ENCODE results near the gene B4GALNT4. TPM values are rescaled to one million over a fixed set of nuclear protein-coding genes. Genes with fewer than 3 reads are reported as not detected.
A peak's percentile ranks its signal among the peaks of the same experiment; 100 is the strongest.

Gene B4GALNT4
- total RNA-seq, 1 donor, result 2.2 TPM

DNA sequence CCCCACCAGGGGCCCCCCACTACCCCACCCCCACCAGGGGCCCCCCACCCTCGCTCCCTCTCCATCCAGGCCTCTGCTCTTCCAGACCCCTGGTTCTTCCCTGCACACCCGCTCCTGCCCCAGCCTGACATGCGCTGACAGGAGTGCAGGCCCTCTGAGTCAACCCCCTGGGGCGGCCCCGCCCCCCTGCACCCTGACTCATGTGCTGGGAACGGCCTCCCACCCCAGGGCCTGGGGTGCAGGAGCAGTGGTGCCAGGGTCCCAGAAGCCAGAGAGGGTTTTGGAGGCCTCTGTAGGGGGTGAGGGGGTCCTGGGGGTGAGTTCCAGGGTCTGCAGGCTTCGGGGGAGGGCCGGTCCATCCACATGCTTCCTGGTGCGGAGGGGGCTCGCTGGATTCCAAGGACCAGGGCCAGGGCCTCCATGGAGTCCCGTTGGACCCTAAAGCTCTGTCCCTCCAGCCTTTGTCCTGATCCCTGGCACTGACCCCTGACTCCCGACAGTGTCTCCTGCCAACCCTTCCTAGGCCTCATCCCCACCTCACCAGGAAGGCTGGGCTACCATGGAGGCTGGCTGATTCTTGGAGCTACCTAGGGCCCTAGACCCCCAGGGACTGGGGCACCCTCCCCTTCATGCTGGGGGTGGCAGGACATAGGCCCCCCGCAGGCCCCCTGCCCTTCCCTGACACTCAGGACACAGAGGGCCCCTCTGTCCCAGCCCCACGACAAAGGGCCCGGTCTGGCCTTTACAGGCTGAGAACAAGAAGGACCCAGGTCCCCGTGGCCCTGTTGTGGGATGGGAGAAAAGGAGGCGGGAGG, 24.1 kb downstream of the B4GALNT4 start:
- Histone ChIP-seq H3K79me2 (ENCODE audit: insufficient read depth, low read length) (no peaks in the 10 kb centered on the region), H3K4me1 (ENCODE audit: insufficient read depth, low read length) (peaks cover 21% of the 10 kb centered on the region), H3K27ac (ENCODE audit: low read depth, low read length) (peak overlapping the region; percentile 47), H3K4me3 (ENCODE audit: insufficient read depth, low read length) (no peak overlapping the region), H3K27me3 (ENCODE audit: insufficient read depth, low read length) (no peaks in the 10 kb centered on the region), H2AFZ (ENCODE audit: low read length) (peak overlapping the region; percentile 65), H3K9me3 (ENCODE audit: low read depth, low read length) (no peaks in the 10 kb centered on the region), H3K36me3 (ENCODE audit: insufficient read depth, low read length) (no peaks in the 10 kb centered on the region), H3K4me2 (ENCODE audit: insufficient read depth, low read length) (no peak overlapping the region), H4K20me1 (ENCODE audit: insufficient read depth, low read length) (no peaks in the 10 kb centered on the region)
- TF ChIP-seq, protein P1, sequence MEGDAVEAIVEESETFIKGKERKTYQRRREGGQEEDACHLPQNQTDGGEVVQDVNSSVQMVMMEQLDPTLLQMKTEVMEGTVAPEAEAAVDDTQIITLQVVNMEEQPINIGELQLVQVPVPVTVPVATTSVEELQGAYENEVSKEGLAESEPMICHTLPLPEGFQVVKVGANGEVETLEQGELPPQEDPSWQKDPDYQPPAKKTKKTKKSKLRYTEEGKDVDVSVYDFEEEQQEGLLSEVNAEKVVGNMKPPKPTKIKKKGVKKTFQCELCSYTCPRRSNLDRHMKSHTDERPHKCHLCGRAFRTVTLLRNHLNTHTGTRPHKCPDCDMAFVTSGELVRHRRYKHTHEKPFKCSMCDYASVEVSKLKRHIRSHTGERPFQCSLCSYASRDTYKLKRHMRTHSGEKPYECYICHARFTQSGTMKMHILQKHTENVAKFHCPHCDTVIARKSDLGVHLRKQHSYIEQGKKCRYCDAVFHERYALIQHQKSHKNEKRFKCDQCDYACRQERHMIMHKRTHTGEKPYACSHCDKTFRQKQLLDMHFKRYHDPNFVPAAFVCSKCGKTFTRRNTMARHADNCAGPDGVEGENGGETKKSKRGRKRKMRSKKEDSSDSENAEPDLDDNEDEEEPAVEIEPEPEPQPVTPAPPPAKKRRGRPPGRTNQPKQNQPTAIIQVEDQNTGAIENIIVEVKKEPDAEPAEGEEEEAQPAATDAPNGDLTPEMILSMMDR (IDR thresholded peaks at IDR 0.05; ENCODE audit: extremely low read depth, low read depth, low read length), result no peak
- peak; percentile 100 for DNase-seq (ENCODE audit: insufficient read length, low spot score, missing footprints)

DNA sequence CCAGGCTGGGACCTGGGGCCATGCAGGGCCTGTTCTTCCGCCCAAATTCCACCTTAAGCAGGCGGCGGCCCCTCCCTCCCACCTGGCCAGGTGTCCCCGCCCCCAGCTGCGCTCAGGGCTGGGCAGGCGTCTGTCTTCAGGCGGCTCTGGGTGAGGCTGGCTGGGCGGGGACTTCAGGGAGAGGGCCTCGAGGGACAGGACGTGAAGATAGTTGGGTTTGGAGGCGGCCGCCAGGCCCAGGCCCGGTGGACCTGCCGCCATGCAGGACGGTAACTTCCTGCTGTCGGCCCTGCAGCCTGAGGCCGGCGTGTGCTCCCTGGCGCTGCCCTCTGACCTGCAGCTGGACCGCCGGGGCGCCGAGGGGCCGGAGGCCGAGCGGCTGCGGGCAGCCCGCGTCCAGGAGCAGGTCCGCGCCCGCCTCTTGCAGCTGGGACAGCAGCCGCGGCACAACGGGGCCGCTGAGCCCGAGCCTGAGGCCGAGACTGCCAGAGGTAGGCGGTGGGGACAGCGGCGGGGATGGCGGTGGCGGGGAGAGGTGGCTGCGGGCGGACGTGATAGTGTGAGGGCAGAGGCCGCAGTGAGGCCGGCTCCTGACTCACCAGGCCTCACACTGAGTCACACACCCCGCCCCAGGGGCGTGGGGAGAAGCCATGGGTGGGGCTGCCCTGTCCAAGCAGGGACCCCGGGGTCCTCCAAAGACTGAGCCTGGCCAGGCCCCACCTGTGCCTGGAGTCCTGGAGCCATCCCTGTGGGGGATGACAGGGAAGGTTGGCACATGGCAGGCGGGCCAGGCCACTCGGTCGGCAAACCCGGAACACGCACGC, 24.9 kb downstream of the B4GALNT4 start, which contains the start of gene PKP3:
PKP3 (plus strand) TSS at position 176 of the 824 bp plus-strand sequence; CDS start at position 260, 84 bp downstream.
- peak within 1 kb of the TSS; percentile 43 for H3K4me2 ChIP-seq (ENCODE audit: insufficient read depth, low read length)

GRCh38 chr11:394858-395655, 25.8 kb downstream of the B4GALNT4 start:
- no peak overlapping the region for H3K27ac ChIP-seq (ENCODE audit: low read depth, low read length)
- H3K4me1 ChIP-seq (ENCODE audit: insufficient read depth, low read length), result peaks cover 21% of the 10 kb centered on the region
- no peaks in the 10 kb centered on the region for H3K27me3 ChIP-seq (ENCODE audit: insufficient read depth, low read length)
- no peaks in the 10 kb centered on the region for H3K79me2 ChIP-seq (ENCODE audit: insufficient read depth, low read length)
- H4K20me1 ChIP-seq (ENCODE audit: insufficient read depth, low read length), result no peaks in the 10 kb centered on the region
- H3K36me3 ChIP-seq (ENCODE audit: insufficient read depth, low read length), result no peaks in the 10 kb centered on the region
- DNase-seq (ENCODE audit: insufficient read length, low spot score, missing footprints), result no peak
- no peak overlapping the region for H2AFZ ChIP-seq (ENCODE audit: low read length)
- H3K4me2 ChIP-seq (ENCODE audit: insufficient read depth, low read length), result peak overlapping the region; percentile 43
- no peaks in the 10 kb centered on the region for H3K9me3 ChIP-seq (ENCODE audit: low read depth, low read length)
- TF ChIP-seq, protein P1 (IDR thresholded peaks at IDR 0.05; ENCODE audit: extremely low read depth, low read depth, low read length), result no peak
- no peak overlapping the region for H3K4me3 ChIP-seq (ENCODE audit: insufficient read depth, low read length)

More for the DNA sequence above, 24.9 kb downstream of the B4GALNT4 start, which contains the start of gene PKP3:
- Histone ChIP-seq H3K27me3 (ENCODE audit: insufficient read depth, low read length) (no peaks in the 10 kb centered on the region), H4K20me1 (ENCODE audit: insufficient read depth, low read length) (no peaks in the 10 kb centered on the region), H3K4me3 (ENCODE audit: insufficient read depth, low read length) (peak within 1 kb of the TSS; percentile 39), H3K9me3 (ENCODE audit: low read depth, low read length) (no peaks in the 10 kb centered on the region), H2AFZ (ENCODE audit: low read length) (peak within 1 kb of the TSS; percentile 65), H3K79me2 (ENCODE audit: insufficient read depth, low read length) (no peaks in the 10 kb centered on the region), H3K4me1 (ENCODE audit: insufficient read depth, low read length) (peaks cover 21% of the 10 kb centered on the region), H3K36me3 (ENCODE audit: insufficient read depth, low read length) (no peaks in the 10 kb centered on the region), H3K27ac (ENCODE audit: low read depth, low read length) (peak within 1 kb of the TSS; percentile 47)
- DNase-seq (ENCODE audit: insufficient read length, low spot score, missing footprints), result peak; percentile 99
- TF ChIP-seq, protein P1 (IDR thresholded peaks at IDR 0.05; ENCODE audit: extremely low read depth, low read depth, low read length), result no peak
